ENCODE data around the gene TAOK1.

DNA sequence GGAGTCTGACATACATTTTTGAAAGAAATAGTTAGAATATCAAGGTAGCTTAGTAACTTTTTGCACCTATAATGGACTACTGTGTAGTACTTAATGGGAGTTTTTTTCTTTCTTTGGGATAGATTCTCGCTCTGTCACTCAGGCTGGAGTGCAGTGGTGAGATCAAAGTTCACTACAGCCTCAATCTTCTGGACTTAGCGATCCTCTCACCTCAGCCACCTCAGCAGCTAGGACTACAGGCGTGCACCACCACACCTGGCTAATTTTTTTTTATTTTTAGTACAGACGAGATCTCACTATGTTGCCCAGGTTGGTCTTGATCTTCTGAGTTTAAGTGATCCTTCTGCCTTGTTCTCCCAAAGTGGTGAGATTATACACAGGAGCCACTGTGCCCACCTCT is 9.5 kb downstream of the TAOK1 start:
- no peak for TF ChIP-seq EZH2 (IDR thresholded peaks at IDR 0.05; ENCODE audit: borderline replicate concordance)
- TF ChIP-seq, protein P1, sequence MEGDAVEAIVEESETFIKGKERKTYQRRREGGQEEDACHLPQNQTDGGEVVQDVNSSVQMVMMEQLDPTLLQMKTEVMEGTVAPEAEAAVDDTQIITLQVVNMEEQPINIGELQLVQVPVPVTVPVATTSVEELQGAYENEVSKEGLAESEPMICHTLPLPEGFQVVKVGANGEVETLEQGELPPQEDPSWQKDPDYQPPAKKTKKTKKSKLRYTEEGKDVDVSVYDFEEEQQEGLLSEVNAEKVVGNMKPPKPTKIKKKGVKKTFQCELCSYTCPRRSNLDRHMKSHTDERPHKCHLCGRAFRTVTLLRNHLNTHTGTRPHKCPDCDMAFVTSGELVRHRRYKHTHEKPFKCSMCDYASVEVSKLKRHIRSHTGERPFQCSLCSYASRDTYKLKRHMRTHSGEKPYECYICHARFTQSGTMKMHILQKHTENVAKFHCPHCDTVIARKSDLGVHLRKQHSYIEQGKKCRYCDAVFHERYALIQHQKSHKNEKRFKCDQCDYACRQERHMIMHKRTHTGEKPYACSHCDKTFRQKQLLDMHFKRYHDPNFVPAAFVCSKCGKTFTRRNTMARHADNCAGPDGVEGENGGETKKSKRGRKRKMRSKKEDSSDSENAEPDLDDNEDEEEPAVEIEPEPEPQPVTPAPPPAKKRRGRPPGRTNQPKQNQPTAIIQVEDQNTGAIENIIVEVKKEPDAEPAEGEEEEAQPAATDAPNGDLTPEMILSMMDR (IDR thresholded peaks at IDR 0.05; ENCODE audit: poor library complexity) = no peak

All from hepatocyte (in vitro differentiated cells).